GM21619 (cell line): ENCODE data around the gene ASB10.
A peak's percentile ranks its signal among the peaks of the same experiment; 100 is the strongest.

ENCODE experiments used
- ATAC-seq: cut with Tn5 transposase; IDR thresholded peaks from one replicate; pipeline ENCODE4 v1.9.1; 2021; ENCODE audit not compliant: unreplicated experiment

ASB10 gene

GRCh38 chr7:151186640-151187408 lies at the start of gene ASB10:
TSS of gene ASB10 (minus strand) at chr7:151187250. CDS start at chr7:151187130, 120 bp downstream.
- no peak for ATAC-seq

GRCh38 chr7:151236406-151236805 lies 49.4 kb upstream of the ASB10 start:
- no peak for ATAC-seq

GRCh38 chr7:151235091-151235787 lies 48.2 kb upstream of the ASB10 start:
- ATAC-seq: no peak

GRCh38 chr7:151233804-151234203 lies 46.8 kb upstream of the ASB10 start:
- ATAC-seq: no peak

- peak; percentile 34 for ATAC-seq
Observed at GRCh38 chr7:151232917-151233701, 46.1 kb upstream of the ASB10 start.

GRCh38 chr7:151232091-151232916 lies 45.3 kb upstream of the ASB10 start, which contains the start of gene CHPF2:
TSS of gene CHPF2 (plus strand) at chr7:151232483. CDS start at chr7:151234012, 1,529 bp downstream.
- peak; percentile 98 for ATAC-seq

- no peak for ATAC-seq
Observed at GRCh38 chr7:151231080-151231479, 44.0 kb upstream of the ASB10 start.

- no peak for ATAC-seq
Observed at GRCh38 chr7:151229249-151229648, 42.2 kb upstream of the ASB10 start.

GRCh38 chr7:151228024-151228866 lies 41.2 kb upstream of the ASB10 start:
- no peak for ATAC-seq

GRCh38 chr7:151226875-151227782 lies 40.1 kb upstream of the ASB10 start, which contains the start of gene ABCF2:
TSS of gene ABCF2 (minus strand) at chr7:151227205. CDS start at chr7:151226458, 747 bp downstream.
- peak; percentile 98 for ATAC-seq

GRCh38 chr7:151226560-151226874 lies 39.5 kb upstream of the ASB10 start:
- ATAC-seq: no peak

GRCh38 chr7:151225948-151226510 lies 39.0 kb upstream of the ASB10 start:
- ATAC-seq: no peak

GRCh38 chr7:151223728-151224127 lies 36.7 kb upstream of the ASB10 start:
- no peak for ATAC-seq

- ATAC-seq: no peak
Observed at GRCh38 chr7:151218170-151218569, 31.1 kb upstream of the ASB10 start.

- ATAC-seq: no peak
Observed at GRCh38 chr7:151215396-151215795, 28.3 kb upstream of the ASB10 start.

GRCh38 chr7:151213826-151214225 lies 26.8 kb upstream of the ASB10 start:
- no peak for ATAC-seq

- no peak for ATAC-seq
Observed at GRCh38 chr7:151212626-151213025, 25.6 kb upstream of the ASB10 start.

- no peak for ATAC-seq
Observed at GRCh38 chr7:151211155-151211772, 24.2 kb upstream of the ASB10 start.
